Kidney tubule cell (primary cell): ENCODE measurements around the gene GNG5.
"Not testable (repeated sequence)": the region's sequence is repeated elsewhere in the genome, so short reads cannot be mapped to it uniquely, and the experiment has no call there.

ENCODE experiments used
- DNase-seq: peaks from one replicate; pipeline ENCODE4 v3.0.0-alpha.2; 2018; ENCODE audit warnings: low spot score

GNG5 gene

DNA sequence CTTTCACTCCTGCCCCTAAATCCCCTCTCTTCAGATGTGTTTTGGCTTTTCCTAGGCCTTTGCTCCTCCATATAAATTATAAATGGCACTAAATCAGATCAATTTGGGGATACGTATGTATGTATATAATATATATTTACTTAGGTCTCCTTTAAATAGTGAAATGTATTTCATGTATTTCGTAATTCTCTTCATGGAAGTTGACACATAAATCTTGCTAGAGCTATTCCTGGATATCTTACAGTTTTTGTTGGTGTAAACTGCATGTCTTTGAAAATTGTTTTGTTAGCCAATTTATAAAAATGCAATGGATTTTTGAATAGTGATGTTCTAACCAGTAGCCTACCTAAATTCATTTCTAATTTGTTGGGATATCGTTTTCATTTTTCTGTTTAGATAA, 18.3 kb downstream of the GNG5 start:
- no peak for DNase-seq

DNA sequence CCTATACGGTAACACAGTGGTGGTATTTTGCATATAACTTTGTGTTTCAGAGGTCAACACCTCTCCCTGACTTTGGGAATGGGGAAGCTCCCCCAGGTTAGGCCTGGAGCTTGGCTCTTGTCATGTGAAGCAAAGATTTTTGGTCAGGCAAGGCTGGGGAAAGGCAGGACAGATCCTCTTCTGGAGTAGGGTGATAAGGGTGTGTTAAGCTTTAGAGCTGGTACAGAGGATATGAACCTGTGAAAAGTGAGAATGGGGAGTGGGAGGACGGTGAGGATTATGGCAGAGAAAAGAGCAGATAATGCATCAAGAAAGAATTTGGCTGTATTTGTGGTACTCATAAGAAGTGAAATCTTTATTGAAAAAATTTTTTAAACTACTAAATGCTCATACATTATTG, 25.1 kb downstream of the GNG5 start:
- no peak for DNase-seq

DNA sequence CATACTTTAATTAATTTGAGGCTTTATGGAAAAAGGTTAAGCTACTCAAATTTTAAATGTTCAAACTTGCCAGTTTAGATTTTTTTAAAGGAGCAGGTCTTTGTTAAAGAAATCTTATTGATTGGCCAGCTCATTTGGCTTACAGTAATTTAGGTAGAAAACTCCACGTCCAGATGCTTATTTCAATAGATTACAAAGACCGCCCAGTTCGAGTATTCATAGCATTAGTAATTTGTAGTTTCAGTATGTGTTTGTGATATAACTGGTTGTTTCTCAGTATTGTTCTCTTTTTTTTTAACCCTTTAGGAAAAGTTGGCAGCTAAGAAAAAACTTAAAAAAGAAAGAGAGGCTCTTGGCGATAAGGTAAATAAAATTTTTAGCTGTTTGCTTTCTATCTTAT, 25.7 kb downstream of the GNG5 start:
- no peak for DNase-seq

DNA sequence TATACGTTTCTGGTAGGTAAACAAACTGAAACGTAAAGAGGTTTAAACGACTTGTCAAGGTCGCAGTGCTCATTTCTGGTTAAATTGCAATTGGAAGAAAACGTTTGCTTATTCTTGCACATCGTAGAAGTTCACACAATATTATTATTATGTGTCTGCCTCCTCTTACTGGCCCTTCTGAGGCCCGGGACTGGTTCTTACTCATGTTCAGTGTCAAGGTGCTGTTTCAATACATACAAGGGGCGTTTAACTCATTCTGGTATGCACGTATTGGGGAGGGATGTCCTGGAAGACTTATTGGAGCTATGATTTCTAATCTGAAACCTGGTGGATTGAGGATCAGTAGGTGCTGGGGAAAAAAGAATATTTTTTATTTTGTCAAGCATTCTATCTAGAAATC, 26.4 kb downstream of the GNG5 start:
- DNase-seq = peak; percentile 11

DNA sequence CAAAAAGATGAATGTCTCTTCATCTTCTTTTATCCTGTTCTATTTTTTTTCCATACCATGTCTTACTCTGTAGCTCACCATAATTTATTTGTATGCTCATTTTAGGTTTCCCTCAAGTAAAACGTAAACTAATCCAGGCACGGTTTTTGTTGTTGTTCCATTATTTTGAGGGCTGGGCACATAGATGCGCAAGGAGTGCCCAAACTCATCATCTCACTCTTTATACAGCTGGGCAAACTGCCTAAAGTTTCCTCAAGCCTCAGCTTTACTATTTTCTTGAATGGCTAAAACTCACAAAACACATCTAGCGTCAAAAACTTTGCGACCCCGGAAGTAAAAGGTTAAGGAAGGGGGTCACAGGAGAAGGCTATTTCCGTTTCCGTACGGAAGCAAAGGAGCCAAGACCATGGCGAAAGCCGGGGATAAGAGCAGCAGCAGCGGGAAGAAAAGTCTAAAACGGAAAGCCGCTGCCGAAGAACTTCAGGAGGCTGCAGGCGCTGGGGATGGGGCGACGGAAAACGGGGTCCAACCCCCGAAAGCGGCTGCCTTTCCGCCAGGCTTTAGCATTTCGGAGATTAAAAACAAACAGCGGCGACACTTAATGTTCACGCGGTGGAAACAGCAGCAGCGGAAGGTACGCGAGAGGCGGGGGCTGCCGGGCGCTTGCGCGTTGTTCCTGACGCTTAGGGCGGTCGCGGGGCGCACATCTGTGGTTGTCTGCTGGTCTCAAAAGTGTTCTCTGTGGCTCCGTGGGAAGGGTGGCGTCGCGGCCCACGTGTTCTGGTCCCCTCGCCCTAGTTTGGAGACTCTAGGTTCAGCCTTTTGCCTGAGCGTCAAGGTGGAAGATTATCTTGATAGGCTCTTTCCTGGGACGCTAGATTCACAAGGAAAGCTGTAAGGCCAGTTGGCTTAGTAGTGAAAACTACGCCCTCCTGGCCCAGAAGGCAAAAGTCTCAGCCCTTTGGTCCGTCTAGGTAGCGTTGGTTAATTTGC, 27.2 kb downstream of the GNG5 start, which contains the start of gene RPF1:
Gene RPF1 (plus strand): TSS at position 391 of the 993 bp plus-strand sequence. CDS start 16 bp downstream, at position 407.
- DNase-seq = peak; percentile 86

DNA sequence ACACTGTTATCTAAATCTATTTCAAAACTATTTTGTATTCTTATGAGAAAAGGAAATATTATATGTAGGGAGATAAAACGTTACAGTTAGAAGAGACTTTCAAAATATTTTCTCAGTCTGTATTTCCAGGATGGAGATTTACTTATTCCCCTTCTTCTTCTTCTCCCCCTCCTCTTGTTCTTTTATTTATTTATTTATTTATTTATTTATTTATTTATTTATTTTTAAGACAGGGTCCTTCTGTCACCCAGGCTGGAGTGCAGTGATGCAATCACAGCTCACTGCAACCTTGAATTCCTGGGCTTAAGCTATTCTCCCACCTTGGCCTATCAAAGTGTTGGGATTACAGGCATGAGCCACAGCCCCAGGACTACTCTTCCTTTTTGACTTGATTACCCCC, 30.2 kb downstream of the GNG5 start:
- DNase-seq = no peak

DNA sequence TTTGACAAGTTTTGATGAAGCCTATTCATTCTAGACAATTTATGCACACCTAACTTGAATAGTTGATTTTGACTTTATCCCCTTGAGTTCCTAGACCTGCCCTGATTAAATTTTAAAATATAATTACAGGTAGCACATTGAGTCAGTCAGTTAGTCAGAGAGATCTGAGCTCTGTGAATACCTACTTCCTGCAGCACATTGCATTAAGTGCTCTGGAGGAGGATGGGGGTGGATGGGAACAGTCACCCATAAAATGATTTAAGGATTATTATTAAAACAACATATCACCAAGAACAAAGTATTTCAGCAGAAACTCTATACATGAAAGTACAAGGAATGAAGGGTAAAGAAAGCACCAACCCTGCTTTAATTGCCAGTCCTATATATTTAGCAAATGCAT, 39.1 kb downstream of the GNG5 start:
- peak; percentile 33 for DNase-seq

DNA sequence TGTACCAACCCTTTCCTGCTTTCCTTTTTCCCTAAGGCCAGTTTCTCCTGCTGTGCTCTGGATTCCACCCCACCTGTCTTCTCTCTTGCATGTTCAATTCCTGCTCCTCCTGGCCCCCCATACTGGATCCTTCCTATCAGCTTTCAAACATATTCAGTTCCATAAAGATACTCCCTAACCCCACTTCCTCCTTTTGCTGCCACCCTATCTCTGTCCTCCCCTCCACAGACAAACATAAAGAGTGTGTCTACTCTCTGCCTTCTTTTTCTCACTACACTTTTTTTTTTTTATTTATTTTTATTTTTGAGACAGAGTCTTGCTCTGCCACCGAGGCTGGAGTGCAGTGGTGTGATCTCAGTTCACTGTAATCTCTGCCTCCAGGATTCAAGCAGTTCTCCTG, 44.3 kb downstream of the GNG5 start:
- DNase-seq = no peak

DNA sequence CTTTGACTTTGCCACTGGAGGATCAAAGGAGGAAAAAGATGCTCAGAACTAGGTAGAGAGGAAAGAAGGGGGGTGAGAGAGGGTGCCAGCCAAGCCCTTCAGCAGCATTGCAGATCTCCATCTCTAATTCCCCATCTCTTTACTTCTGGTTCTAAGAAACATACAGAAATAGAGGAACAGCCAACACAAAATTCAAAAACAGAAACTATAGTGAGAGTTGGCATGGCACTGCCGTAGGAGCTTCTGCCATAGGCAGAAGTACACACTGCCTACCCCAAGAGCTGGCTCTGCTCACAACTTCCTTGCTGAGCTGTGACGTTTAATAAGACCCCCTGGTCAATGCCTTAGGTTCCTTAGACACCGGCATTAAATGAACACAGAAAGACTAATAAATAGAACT, 53.9 kb downstream of the GNG5 start:
- DNase-seq = no peak

DNA sequence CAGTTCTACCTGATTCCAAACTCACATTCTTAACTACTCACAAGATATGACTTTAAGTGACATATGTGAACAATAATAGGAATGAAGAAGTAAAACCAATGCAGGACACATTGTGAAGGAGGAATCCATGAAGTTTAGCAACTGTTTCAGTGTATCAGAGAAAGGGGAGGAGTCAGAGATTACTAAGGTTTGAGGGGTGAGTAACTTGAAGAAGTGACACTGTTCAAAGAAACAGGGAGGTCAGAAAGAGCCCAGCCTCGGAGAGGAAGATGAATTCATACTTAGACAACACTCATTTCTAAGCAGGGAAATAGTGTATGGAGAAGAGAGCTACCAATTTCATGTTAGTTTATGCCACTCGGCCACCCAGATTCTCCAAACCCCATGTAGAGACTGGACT, 55.5 kb downstream of the GNG5 start:
- no peak for DNase-seq

DNA sequence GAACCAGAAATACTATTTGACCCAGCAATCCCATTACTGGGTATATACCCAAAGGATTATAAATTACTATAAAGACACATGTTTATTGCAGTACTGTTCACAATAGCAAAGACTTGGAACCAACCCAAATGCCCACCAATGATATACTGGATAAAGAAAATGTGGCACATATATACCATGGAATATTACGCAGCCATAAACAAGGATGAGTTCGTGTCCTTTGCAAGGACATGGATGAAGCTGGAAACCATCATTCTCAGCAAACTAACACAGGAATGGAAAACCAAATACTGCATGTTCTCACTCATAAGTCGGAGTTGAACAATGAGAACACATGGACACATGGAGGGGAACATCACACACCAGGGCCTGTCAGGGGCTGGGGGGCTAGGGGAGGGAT, 57.7 kb downstream of the GNG5 start:
- not testable (repeated sequence) for DNase-seq
